ENCODE results near the gene CTSC. TPM values are rescaled to one million over a fixed set of nuclear protein-coding genes. Genes with fewer than 3 reads are reported as not detected.
A peak's percentile ranks its signal among the peaks of the same experiment; 100 is the strongest.

The CTSC gene
- total RNA-seq, 1 experiment from 2014 or later: 269 TPM

GRCh38 chr11:88305430-88305829, 32.1 kb downstream of the CTSC start (continued):
- TF ChIP-seq, protein P1, sequence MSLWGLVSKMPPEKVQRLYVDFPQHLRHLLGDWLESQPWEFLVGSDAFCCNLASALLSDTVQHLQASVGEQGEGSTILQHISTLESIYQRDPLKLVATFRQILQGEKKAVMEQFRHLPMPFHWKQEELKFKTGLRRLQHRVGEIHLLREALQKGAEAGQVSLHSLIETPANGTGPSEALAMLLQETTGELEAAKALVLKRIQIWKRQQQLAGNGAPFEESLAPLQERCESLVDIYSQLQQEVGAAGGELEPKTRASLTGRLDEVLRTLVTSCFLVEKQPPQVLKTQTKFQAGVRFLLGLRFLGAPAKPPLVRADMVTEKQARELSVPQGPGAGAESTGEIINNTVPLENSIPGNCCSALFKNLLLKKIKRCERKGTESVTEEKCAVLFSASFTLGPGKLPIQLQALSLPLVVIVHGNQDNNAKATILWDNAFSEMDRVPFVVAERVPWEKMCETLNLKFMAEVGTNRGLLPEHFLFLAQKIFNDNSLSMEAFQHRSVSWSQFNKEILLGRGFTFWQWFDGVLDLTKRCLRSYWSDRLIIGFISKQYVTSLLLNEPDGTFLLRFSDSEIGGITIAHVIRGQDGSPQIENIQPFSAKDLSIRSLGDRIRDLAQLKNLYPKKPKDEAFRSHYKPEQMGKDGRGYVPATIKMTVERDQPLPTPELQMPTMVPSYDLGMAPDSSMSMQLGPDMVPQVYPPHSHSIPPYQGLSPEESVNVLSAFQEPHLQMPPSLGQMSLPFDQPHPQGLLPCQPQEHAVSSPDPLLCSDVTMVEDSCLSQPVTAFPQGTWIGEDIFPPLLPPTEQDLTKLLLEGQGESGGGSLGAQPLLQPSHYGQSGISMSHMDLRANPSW (CRISPR knock-in tag; conservative IDR thresholded peaks at IDR 0.05; ENCODE audit: low read depth): no peak
- no peak for TF ChIP-seq ATF3 (CRISPR knock-in tag; conservative IDR thresholded peaks at IDR 0.05)
- TF ChIP-seq FOXP1 (CRISPR knock-in tag; IDR thresholded peaks at IDR 0.05; ENCODE audit: borderline replicate concordance): no peak
- TF ChIP-seq, protein P2, sequence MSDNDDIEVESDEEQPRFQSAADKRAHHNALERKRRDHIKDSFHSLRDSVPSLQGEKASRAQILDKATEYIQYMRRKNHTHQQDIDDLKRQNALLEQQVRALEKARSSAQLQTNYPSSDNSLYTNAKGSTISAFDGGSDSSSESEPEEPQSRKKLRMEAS (CRISPR knock-in tag; IDR thresholded peaks at IDR 0.05): no peak

GRCh38 chr11:88304352-88304751, 33.2 kb downstream of the CTSC start:
- TF ChIP-seq USF1 (CRISPR knock-in tag; IDR thresholded peaks at IDR 0.05): no peak
- TF ChIP-seq, protein P2 (CRISPR knock-in tag; IDR thresholded peaks at IDR 0.05): no peak
- peaks cover 78% of the 10 kb centered on the region for H3K4me1 Mint-ChIP-seq
- ChIA-PET CTCF (no interaction called here), POLR2A (no interaction called here)
- H3K4me3 Mint-ChIP-seq: no peak overlapping the region
- H3K36me3 Mint-ChIP-seq: peaks cover 65% of the 10 kb centered on the region
- peaks cover 12% of the 10 kb centered on the region for H3K9me3 Mint-ChIP-seq
- H3K27ac Mint-ChIP-seq: peak overlapping the region; percentile 11; the same call in 1 of the 2 replicates
- no peaks in the 10 kb centered on the region for H3K27me3 Mint-ChIP-seq (ENCODE audit: low read depth)
- ATAC-seq (no peak), DNase-seq (ENCODE audit: low spot score) (no peak)

DNA sequence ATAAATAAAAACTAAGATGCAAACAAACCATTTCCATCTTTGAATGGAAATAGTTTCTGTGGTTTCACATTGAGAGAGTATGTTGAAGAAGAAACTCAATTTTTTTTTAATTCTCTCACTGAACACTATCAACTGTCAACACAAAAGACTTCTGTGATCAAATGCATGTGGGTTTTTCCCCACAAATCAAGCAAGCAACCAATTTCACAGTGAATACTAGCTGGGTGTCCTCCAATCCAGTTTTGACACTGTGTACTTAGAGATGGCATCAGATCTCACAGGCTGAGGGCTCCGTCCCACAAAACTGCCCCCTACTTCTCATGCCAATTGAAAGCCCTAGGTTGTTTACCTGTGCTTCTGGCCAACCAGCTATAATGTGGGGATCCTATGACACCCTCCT, 34.5 kb downstream of the CTSC start:
- Mint-ChIP-seq H3K27me3 (ENCODE audit: low read depth) (no peaks in the 10 kb centered on the region), H3K27ac (peak overlapping the region; percentile 84), H3K4me3 (no peak overlapping the region), H3K9me3 (peaks cover 12% of the 10 kb centered on the region), H3K4me1 (peaks cover 81% of the 10 kb centered on the region), H3K36me3 (peaks cover 77% of the 10 kb centered on the region)
- DNase-seq (ENCODE audit: low spot score): no peak
- CTCF ChIA-PET: no interaction called here
- no peak for ATAC-seq
- no peak for TF ChIP-seq JAZF1 (CRISPR knock-in tag; IDR thresholded peaks at IDR 0.05)
- no peak for TF ChIP-seq AR (CRISPR knock-in tag; IDR thresholded peaks at IDR 0.05)
- no peak for TF ChIP-seq ZNF317 (CRISPR knock-in tag; IDR thresholded peaks at IDR 0.05; ENCODE audit: borderline replicate concordance, low read depth)
- TF ChIP-seq USF1 (CRISPR knock-in tag; IDR thresholded peaks at IDR 0.05): no peak
- no peak for TF ChIP-seq SMAD4 (CRISPR knock-in tag; IDR thresholded peaks at IDR 0.05)
- no peak for TF ChIP-seq ZNF512 (CRISPR knock-in tag; IDR thresholded peaks at IDR 0.05; ENCODE audit: borderline replicate concordance)
- no peak for TF ChIP-seq ZNF232 (CRISPR knock-in tag; IDR thresholded peaks at IDR 0.05)
- TF ChIP-seq NFATC4 (CRISPR knock-in tag; IDR thresholded peaks at IDR 0.05): no peak
- TF ChIP-seq MYBL2 (CRISPR knock-in tag; IDR thresholded peaks at IDR 0.05): no peak
- TF ChIP-seq, protein P3, sequence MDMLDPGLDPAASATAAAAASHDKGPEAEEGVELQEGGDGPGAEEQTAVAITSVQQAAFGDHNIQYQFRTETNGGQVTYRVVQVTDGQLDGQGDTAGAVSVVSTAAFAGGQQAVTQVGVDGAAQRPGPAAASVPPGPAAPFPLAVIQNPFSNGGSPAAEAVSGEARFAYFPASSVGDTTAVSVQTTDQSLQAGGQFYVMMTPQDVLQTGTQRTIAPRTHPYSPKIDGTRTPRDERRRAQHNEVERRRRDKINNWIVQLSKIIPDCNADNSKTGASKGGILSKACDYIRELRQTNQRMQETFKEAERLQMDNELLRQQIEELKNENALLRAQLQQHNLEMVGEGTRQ (CRISPR knock-in tag; IDR thresholded peaks at IDR 0.05): no peak
- TF ChIP-seq GRHL2 (CRISPR knock-in tag; IDR thresholded peaks at IDR 0.05; ENCODE audit: insufficient replicate concordance, severe bottlenecking): no peak
- no peak for TF ChIP-seq ZNF219 (CRISPR knock-in tag; IDR thresholded peaks at IDR 0.05; ENCODE audit: borderline replicate concordance)
- TF ChIP-seq TCF7 (CRISPR knock-in tag; IDR thresholded peaks at IDR 0.05; ENCODE audit: low read depth): no peak
- TF ChIP-seq, protein P4, sequence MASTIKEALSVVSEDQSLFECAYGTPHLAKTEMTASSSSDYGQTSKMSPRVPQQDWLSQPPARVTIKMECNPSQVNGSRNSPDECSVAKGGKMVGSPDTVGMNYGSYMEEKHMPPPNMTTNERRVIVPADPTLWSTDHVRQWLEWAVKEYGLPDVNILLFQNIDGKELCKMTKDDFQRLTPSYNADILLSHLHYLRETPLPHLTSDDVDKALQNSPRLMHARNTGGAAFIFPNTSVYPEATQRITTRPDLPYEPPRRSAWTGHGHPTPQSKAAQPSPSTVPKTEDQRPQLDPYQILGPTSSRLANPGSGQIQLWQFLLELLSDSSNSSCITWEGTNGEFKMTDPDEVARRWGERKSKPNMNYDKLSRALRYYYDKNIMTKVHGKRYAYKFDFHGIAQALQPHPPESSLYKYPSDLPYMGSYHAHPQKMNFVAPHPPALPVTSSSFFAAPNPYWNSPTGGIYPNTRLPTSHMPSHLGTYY (CRISPR knock-in tag; IDR thresholded peaks at IDR 0.05): no peak
- no peak for TF ChIP-seq ZBTB21 (CRISPR knock-in tag; IDR thresholded peaks at IDR 0.05; ENCODE audit: borderline replicate concordance)
- no peak for TF ChIP-seq SMAD3 (CRISPR knock-in tag; IDR thresholded peaks at IDR 0.05; ENCODE audit: borderline replicate concordance)
- no peak for TF ChIP-seq ZNF671 (CRISPR knock-in tag; IDR thresholded peaks at IDR 0.05)
- POLR2A ChIA-PET: no interaction called here
